Activated CD4-positive, alpha-beta memory T cell treated with anti-CD3 and anti-CD28 coated beads, Interleukin-2, amount 10 ng/mL, durations not matched to agents 7 days and 5 days (primary cell): ENCODE data around the gene TRAPPC4. TPM values are rescaled to one million over a fixed set of nuclear protein-coding genes. Genes with fewer than 3 reads are reported as not detected.
"Not testable (repeated sequence)": the region's sequence is repeated elsewhere in the genome, so short reads cannot be mapped to it uniquely, and the experiment has no call there.

ENCODE experiments used
- CTCF ChIA-PET: fragments of 350-600 bp; sonication (Branson Sonifier 250); formaldehyde crosslinking; loops from one replicate; lab custom pipeline; 2021; ENCODE audit warnings: antibody characterized with exemption, inconsistent platforms; lab: Charles Lee
- POLR2A ChIA-PET: fragments of 350-600 bp; sonication (Branson Sonifier 250); formaldehyde crosslinking; loops from one replicate; lab custom pipeline; 2021; ENCODE audit warnings: antibody characterized with exemption; lab: Charles Lee
- DNase-seq: peaks from one replicate; pipeline ENCODE4 v3.0.0-alpha.2; 2020
- H3K27ac Mint-ChIP-seq: one replicate; pipeline ENCODE4 v1.8.0; 2021; ENCODE audit warnings: mild to moderate bottlenecking, mixed read lengths
- H3K27me3 Mint-ChIP-seq: one replicate; pipeline ENCODE4 v1.8.0; 2021; ENCODE audit warnings: mixed read lengths
- H3K36me3 Mint-ChIP-seq: one replicate; pipeline ENCODE4 v1.8.0; 2021; ENCODE audit warnings: low read depth, mixed read lengths
- H3K4me1 Mint-ChIP-seq: one replicate; pipeline ENCODE4 v1.8.0; 2021; ENCODE audit warnings: mixed read lengths
- H3K4me3 Mint-ChIP-seq: one replicate; pipeline ENCODE4 v1.8.0; 2021; ENCODE audit warnings: mild to moderate bottlenecking, mixed read lengths
- H3K9me3 Mint-ChIP-seq: one replicate; pipeline ENCODE4 v1.8.0; 2021; ENCODE audit warnings: mixed read lengths
- total RNA-seq, 2 experiments: library from RNA; stranded (reverse); gene quantifications; one replicate each; pipeline ENCODE4 v1.2.3, GENCODE V29; 2021

TRAPPC4 gene
- 10 to 100 TPM; 67.0 to 71.1 TPM for total RNA-seq

GRCh38 chr11:119018074-119018938, at the start of gene TRAPPC4, which contains the start of gene RPS25:
TSS of gene TRAPPC4 (plus strand) at chr11:119018766. CDS start at chr11:119018796, 30 bp downstream.
TSS of gene RPS25 (minus strand) at chr11:119018343. CDS start at chr11:119018284, 59 bp downstream.
- H3K27me3 Mint-ChIP-seq: no peaks in the 10 kb centered on the region
- H3K27ac Mint-ChIP-seq: peak within 1 kb of the TSS; percentile 100
- DNase-seq: peak; percentile 96
- peaks cover 56% of the 10 kb centered on the region for H3K4me1 Mint-ChIP-seq
- H3K4me3 Mint-ChIP-seq: peak within 1 kb of the TSS; percentile 90
- H3K36me3 Mint-ChIP-seq: peaks cover 78% of the 10 kb centered on the region
- POLR2A ChIA-PET: interaction anchor here (0.8 to 12.8 kb wide), 27 partner anchors 11 to 446 kb away, joined by 3 to 150 read pairs (median 4); partner anchors contain the start of genes ARCN1, C2CD2L, CENATAC and DDX6
- CTCF ChIA-PET: interaction anchor here (1.1 to 3.2 kb wide), 7 partner anchors 12 to 320 kb away, joined by 3 to 29 read pairs (median 7); partner anchors contain the start of genes CENATAC, HYOU1, SLC37A4 and VPS11
- H3K9me3 Mint-ChIP-seq: no peaks in the 10 kb centered on the region

- H3K4me3 Mint-ChIP-seq, H3K36me3 Mint-ChIP-seq, H3K27me3 Mint-ChIP-seq, DNase-seq, POLR2A ChIA-PET, H3K9me3 Mint-ChIP-seq, CTCF ChIA-PET, H3K4me1 Mint-ChIP-seq, H3K27ac Mint-ChIP-seq: not testable (repeated sequence)
Observed at GRCh38 chr11:118969508-118969907, 49.1 kb upstream of the TRAPPC4 start.

- no peak for DNase-seq
- Mint-ChIP-seq H3K27me3 (peaks cover 19% of the 10 kb centered on the region), H3K4me1 (no peaks in the 10 kb centered on the region), H3K4me3 (no peak within 1 kb of the TSS), H3K9me3 (no peaks in the 10 kb centered on the region), H3K27ac (no peak within 1 kb of the TSS), H3K36me3 (no peaks in the 10 kb centered on the region)
- ChIA-PET POLR2A (interaction anchor here (0.6 kb wide), 1 partner anchor 1353 kb away, joined by 3 read pairs; no protein-coding TSS in a partner anchor), CTCF (no interaction called here)
Observed at GRCh38 chr11:118971646-118972045, 46.9 kb upstream of the TRAPPC4 start, which contains the start of gene FOXR1. TSS of gene FOXR1 (plus strand) at chr11:118971761. CDS start at chr11:118971932, 171 bp downstream.

GRCh38 chr11:118973985-118974384, 44.6 kb upstream of the TRAPPC4 start:
- no peak overlapping the region for H3K27ac Mint-ChIP-seq
- ChIA-PET CTCF (interaction anchor here (1.7 kb wide), 1 partner anchor 44 kb away, joined by 4 read pairs; no protein-coding TSS in a partner anchor), POLR2A (interaction anchor here (0.8 kb wide), 1 partner anchor 23 kb away, joined by 3 read pairs; no protein-coding TSS in a partner anchor)
- peaks cover 16% of the 10 kb centered on the region for H3K27me3 Mint-ChIP-seq
- H3K9me3 Mint-ChIP-seq: no peaks in the 10 kb centered on the region
- no peak overlapping the region for H3K4me3 Mint-ChIP-seq
- no peak for DNase-seq
- H3K36me3 Mint-ChIP-seq: no peaks in the 10 kb centered on the region
- H3K4me1 Mint-ChIP-seq: no peaks in the 10 kb centered on the region

- Mint-ChIP-seq H3K4me3 (no peak overlapping the region), H3K27me3 (peaks cover 16% of the 10 kb centered on the region), H3K36me3 (no peaks in the 10 kb centered on the region), H3K9me3 (no peaks in the 10 kb centered on the region), H3K27ac (no peak overlapping the region), H3K4me1 (no peaks in the 10 kb centered on the region)
- ChIA-PET POLR2A (no interaction called here), CTCF (no interaction called here)
- no peak for DNase-seq
Observed at GRCh38 chr11:118975771-118976709, 42.5 kb upstream of the TRAPPC4 start.

- Mint-ChIP-seq H3K9me3 (no peaks in the 10 kb centered on the region), H3K27me3 (peaks cover 11% of the 10 kb centered on the region), H3K4me3 (no peak overlapping the region), H3K36me3 (no peaks in the 10 kb centered on the region), H3K27ac (no peak overlapping the region), H3K4me1 (no peaks in the 10 kb centered on the region)
- no peak for DNase-seq
- ChIA-PET POLR2A (no interaction called here), CTCF (no interaction called here)
Observed at GRCh38 chr11:118979434-118979833, 39.1 kb upstream of the TRAPPC4 start.

- Mint-ChIP-seq H3K9me3 (no peaks in the 10 kb centered on the region), H3K27me3 (peaks cover 5% of the 10 kb centered on the region), H3K4me3 (no peak overlapping the region), H3K27ac (no peak overlapping the region), H3K4me1 (no peaks in the 10 kb centered on the region), H3K36me3 (no peaks in the 10 kb centered on the region)
- no peak for DNase-seq
- ChIA-PET CTCF (no interaction called here), POLR2A (no interaction called here)
Observed at GRCh38 chr11:118980191-118980881, 38.2 kb upstream of the TRAPPC4 start.

- CTCF ChIA-PET: interaction anchor here (0.6 kb wide), 1 partner anchor 222 kb away, joined by 3 read pairs; the partner anchor contains the start of gene CBL
- POLR2A ChIA-PET: interaction anchor here (1.1 kb wide), 1 partner anchor 13 kb away, joined by 4 read pairs; the partner anchor contains the start of gene CENATAC
- H3K36me3 Mint-ChIP-seq, H3K9me3 Mint-ChIP-seq, DNase-seq, H3K27ac Mint-ChIP-seq, H3K4me3 Mint-ChIP-seq, H3K4me1 Mint-ChIP-seq, H3K27me3 Mint-ChIP-seq: not testable (repeated sequence)
Observed at GRCh38 chr11:118984337-118984736, 34.2 kb upstream of the TRAPPC4 start.

- no peak overlapping the region for H3K27ac Mint-ChIP-seq
- POLR2A ChIA-PET: interaction anchor here (1.1 kb wide), 1 partner anchor 13 kb away, joined by 4 read pairs; the partner anchor contains the start of gene CENATAC
- no peaks in the 10 kb centered on the region for H3K36me3 Mint-ChIP-seq
- no peak overlapping the region for H3K4me3 Mint-ChIP-seq
- no peaks in the 10 kb centered on the region for H3K27me3 Mint-ChIP-seq
- CTCF ChIA-PET: interaction anchor here (0.6 to 1.4 kb wide), 3 partner anchors 27 to 466 kb away, joined by 3 to 5 read pairs (median 4); partner anchors contain the start of gene CBL
- H3K4me1 Mint-ChIP-seq: no peaks in the 10 kb centered on the region
- DNase-seq: no peak
- H3K9me3 Mint-ChIP-seq: no peaks in the 10 kb centered on the region
Observed at GRCh38 chr11:118984825-118985224, 33.7 kb upstream of the TRAPPC4 start.

- POLR2A ChIA-PET: interaction anchor here (1.4 kb wide), 1 partner anchor 9 kb away, joined by 5 read pairs; the partner anchor contains the start of gene CENATAC
- DNase-seq: no peak
- Mint-ChIP-seq H3K4me3 (no peak overlapping the region), H3K27me3 (no peaks in the 10 kb centered on the region), H3K36me3 (peaks cover 3% of the 10 kb centered on the region), H3K27ac (no peak overlapping the region), H3K4me1 (no peaks in the 10 kb centered on the region), H3K9me3 (no peaks in the 10 kb centered on the region)
- CTCF ChIA-PET: interaction anchor here (0.7 to 1.9 kb wide), 2 partner anchors 10 to 45 kb away, joined by 3 to 6 read pairs; partner anchors contain the start of gene CENATAC
Observed at GRCh38 chr11:118988280-118988679, 30.3 kb upstream of the TRAPPC4 start.

GRCh38 chr11:118991486-118992038, 27.0 kb upstream of the TRAPPC4 start:
- H3K27me3 Mint-ChIP-seq, CTCF ChIA-PET, H3K27ac Mint-ChIP-seq, DNase-seq, H3K9me3 Mint-ChIP-seq, H3K36me3 Mint-ChIP-seq, H3K4me1 Mint-ChIP-seq, H3K4me3 Mint-ChIP-seq, POLR2A ChIA-PET: not testable (repeated sequence)
